ENCODE results near the gene MALRD1. TPM values are rescaled to one million over a fixed set of nuclear protein-coding genes. Genes with fewer than 3 reads are reported as not detected.
A peak's percentile ranks its signal among the peaks of the same experiment; 100 is the strongest.

MALRD1 gene
- total and polyA plus RNA-seq, 3 donors from 2014 or later = 3.3 to 26.7 (median 19.3) TPM

DNA sequence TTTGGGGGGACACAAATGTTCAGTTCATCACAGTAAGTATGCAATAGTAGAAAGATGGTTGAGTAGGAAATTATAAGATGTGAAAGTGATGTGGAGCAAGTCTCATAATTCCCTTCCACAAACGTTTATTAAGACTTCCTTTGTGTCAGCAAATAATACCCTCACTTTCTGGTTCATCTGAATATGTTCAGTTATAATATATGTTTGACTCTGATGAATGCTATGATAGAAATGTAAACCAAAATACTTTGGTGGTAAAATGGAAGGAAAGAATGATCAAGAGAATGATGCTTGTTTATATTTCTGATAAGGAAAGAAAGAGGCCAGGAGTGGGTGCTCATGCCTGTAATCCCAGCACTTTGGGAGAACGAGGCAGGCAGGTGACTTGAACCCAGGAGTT is 655.9 kb downstream of the MALRD1 start:
- no peaks in the 10 kb centered on the region for H3K27me3 ChIP-seq
- no peaks in the 10 kb centered on the region for H3K36me3 ChIP-seq (ENCODE audit: low read depth, missing control alignments)
- no peak for DNase-seq
- TF ChIP-seq, protein P1, sequence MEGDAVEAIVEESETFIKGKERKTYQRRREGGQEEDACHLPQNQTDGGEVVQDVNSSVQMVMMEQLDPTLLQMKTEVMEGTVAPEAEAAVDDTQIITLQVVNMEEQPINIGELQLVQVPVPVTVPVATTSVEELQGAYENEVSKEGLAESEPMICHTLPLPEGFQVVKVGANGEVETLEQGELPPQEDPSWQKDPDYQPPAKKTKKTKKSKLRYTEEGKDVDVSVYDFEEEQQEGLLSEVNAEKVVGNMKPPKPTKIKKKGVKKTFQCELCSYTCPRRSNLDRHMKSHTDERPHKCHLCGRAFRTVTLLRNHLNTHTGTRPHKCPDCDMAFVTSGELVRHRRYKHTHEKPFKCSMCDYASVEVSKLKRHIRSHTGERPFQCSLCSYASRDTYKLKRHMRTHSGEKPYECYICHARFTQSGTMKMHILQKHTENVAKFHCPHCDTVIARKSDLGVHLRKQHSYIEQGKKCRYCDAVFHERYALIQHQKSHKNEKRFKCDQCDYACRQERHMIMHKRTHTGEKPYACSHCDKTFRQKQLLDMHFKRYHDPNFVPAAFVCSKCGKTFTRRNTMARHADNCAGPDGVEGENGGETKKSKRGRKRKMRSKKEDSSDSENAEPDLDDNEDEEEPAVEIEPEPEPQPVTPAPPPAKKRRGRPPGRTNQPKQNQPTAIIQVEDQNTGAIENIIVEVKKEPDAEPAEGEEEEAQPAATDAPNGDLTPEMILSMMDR (IDR thresholded peaks at IDR 0.05) = no peak
- TF ChIP-seq POLR2A (IDR thresholded peaks at IDR 0.05) = no peak
- 71 to 76% methylated on average over 2 of the region's 2 CpGs for WGBS, 2 donors
- H3K4me1 ChIP-seq = no peaks in the 10 kb centered on the region
- H3K9me3 ChIP-seq = no peaks in the 10 kb centered on the region
- no peak overlapping the region for H3K27ac ChIP-seq
- no peak overlapping the region for H3K4me3 ChIP-seq
- intact Hi-C loops (cut with DNase I; ENCODE audit: low total_unique reads) = no loop called here

DNA sequence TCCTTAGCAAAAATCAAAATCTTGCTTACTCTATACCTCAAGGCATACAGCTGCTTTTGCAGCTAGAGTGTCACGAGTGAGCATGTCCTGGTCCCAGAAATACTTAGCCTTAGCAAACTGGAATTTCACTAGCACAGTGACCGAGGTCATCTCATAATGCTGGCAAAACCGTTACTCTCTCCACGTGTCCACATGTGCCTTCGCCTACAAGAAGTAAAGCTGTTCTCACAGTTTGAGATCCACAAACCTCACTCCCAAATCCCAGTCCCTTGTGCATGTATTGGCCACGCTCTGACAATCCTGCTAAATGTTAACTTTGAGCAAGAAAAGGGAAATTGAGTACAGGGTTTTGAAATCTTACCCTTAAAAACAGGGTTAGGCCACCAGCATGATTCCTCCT is 656.6 kb downstream of the MALRD1 start:
- Histone ChIP-seq H3K9me3 (no peaks in the 10 kb centered on the region), H3K27me3 (no peaks in the 10 kb centered on the region), H3K27ac (no peak overlapping the region), H3K36me3 (ENCODE audit: low read depth, missing control alignments) (no peaks in the 10 kb centered on the region), H3K4me3 (no peak overlapping the region), H3K4me1 (no peaks in the 10 kb centered on the region)
- WGBS, 2 donors = 53 to 59% methylated on average over 6 of the region's 6 CpGs
- TF ChIP-seq, protein P1 (IDR thresholded peaks at IDR 0.05) = no peak
- no peak for TF ChIP-seq POLR2A (IDR thresholded peaks at IDR 0.05)
- intact Hi-C loops (cut with DNase I; ENCODE audit: low total_unique reads) = no loop called here
- DNase-seq = peak; percentile 19

DNA sequence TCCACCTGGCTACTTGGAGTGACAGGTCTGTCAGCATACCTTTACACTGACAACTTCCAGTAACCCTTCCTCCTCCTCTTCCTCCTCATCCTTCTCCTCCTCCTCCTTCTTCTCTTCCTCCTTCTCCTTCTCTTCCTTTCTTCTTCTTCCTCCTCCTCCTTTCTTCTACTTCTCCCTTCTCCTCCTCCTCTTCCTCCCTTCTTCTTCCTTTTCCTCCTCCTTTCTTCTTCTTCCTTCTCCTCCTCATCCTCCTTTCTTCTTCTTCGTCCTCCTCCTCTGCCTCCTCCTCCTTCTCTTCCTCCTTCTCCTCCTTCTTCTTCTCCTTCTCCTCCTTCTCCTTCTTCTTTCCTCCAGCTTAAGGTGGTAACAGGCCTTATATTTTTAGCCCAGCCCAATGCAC is 658.3 kb downstream of the MALRD1 start:
- Histone ChIP-seq H3K4me1 (no peaks in the 10 kb centered on the region), H3K9me3 (no peaks in the 10 kb centered on the region), H3K27me3 (no peaks in the 10 kb centered on the region), H3K36me3 (ENCODE audit: low read depth, missing control alignments) (no peaks in the 10 kb centered on the region), H3K27ac (no peak overlapping the region), H3K4me3 (no peak overlapping the region)
- intact Hi-C loops (cut with DNase I; ENCODE audit: low total_unique reads) = no loop called here
- TF ChIP-seq POLR2A (IDR thresholded peaks at IDR 0.05) = no peak
- TF ChIP-seq, protein P1 (IDR thresholded peaks at IDR 0.05) = no peak
- 91 to 96% methylated on average over 1 of the region's 1 CpG for WGBS, 2 donors
- DNase-seq = no peak

DNA sequence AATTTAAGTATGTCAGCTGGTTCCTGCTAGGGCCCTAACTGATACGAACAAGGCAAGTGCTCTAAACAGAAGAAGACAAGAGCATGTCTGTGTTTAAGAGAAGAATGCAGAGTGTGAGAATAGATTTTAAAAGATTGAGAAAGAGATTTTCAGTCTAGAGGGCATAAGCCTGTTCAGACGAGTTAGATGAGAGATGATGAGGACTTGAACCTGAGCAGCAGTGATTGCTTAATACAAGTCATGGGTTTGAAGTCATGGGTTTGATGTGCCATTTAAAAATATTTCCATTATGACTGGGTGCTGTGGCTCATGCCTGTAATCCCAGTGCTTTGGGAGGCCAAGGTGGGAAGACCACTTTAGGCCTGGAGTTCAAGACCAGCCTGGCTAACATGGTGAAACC is 658.8 kb downstream of the MALRD1 start:
- intact Hi-C loops (cut with DNase I; ENCODE audit: low total_unique reads) = no loop called here
- no peaks in the 10 kb centered on the region for H3K4me1 ChIP-seq
- no peaks in the 10 kb centered on the region for H3K9me3 ChIP-seq
- no peaks in the 10 kb centered on the region for H3K27me3 ChIP-seq
- no peak for DNase-seq
- no peaks in the 10 kb centered on the region for H3K36me3 ChIP-seq (ENCODE audit: low read depth, missing control alignments)
- TF ChIP-seq, protein P1 (IDR thresholded peaks at IDR 0.05) = no peak
- TF ChIP-seq POLR2A (IDR thresholded peaks at IDR 0.05) = no peak
- no peak overlapping the region for H3K4me3 ChIP-seq
- WGBS, 2 donors = 91 to 94% methylated on average over 2 of the region's 2 CpGs
- no peak overlapping the region for H3K27ac ChIP-seq

DNA sequence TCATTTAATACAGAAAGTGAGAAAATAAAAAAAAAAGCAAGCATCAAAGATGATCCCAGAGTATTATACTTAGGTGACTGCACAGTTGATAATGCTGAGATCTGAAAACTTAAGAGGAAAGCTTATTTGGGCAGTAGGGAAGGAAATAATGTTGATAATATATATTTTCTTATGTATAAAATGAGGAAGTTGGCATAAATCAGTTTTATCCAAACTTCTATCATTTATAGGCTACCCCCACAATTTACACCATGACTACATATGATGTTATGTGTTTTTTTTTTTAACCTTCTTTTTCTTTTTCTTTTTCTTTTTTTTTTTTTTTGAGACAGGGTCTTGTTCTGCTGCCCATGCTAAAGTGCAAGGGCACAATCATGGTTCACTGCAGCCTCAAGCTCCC is 659.4 kb downstream of the MALRD1 start:
- Histone ChIP-seq H3K4me3 (no peak overlapping the region), H3K27me3 (no peaks in the 10 kb centered on the region), H3K4me1 (no peaks in the 10 kb centered on the region), H3K9me3 (no peaks in the 10 kb centered on the region), H3K36me3 (ENCODE audit: low read depth, missing control alignments) (no peaks in the 10 kb centered on the region), H3K27ac (no peak overlapping the region)
- TF ChIP-seq, protein P1 (IDR thresholded peaks at IDR 0.05) = no peak
- TF ChIP-seq POLR2A (IDR thresholded peaks at IDR 0.05) = no peak
- intact Hi-C loops (cut with DNase I; ENCODE audit: low total_unique reads) = no loop called here
- no peak for DNase-seq
